K562 (cell line): ENCODE measurements around the gene RNF187. TPM values are rescaled to one million over a fixed set of nuclear protein-coding genes. Genes with fewer than 3 reads are reported as not detected.
A peak's percentile ranks its signal among the peaks of the same experiment; 100 is the strongest.

Experiments used
- BHLHE40 ChIP-seq: IDR thresholded peaks from 2 replicates; pipeline ENCODE4 v1.6.1; 2011; ENCODE audit warnings: low read length, improper control_type of control experiment
- CBX8 ChIP-seq: fragments of 200-600 bp; sonication (generic); IDR thresholded peaks from 2 replicates; pipeline ENCODE4 v1.6.1; 2012; ENCODE audit warnings: borderline replicate concordance, mixed run types, low read depth, mild to moderate bottlenecking, moderate library complexity, mixed read lengths, low read length, control low read depth, inconsistent platforms; ENCODE audit not compliant: poor library complexity, severe bottlenecking; ENCODE audit errors: extremely low read depth
- CTBP1 ChIP-seq: fragments of 450-650 bp; IDR thresholded peaks from 2 replicates; pipeline ENCODE4 v1.6.1; 2016; ENCODE audit warnings: borderline replicate concordance
- HCFC1 ChIP-seq: IDR thresholded peaks from 2 replicates; pipeline ENCODE4 v1.6.1; 2012; ENCODE audit warnings: low read depth, low read length, improper control_type of control experiment
- L3MBTL2 ChIP-seq: fragments of 450-650 bp; IDR thresholded peaks from 2 replicates; pipeline ENCODE4 v1.6.1; 2016; ENCODE audit warnings: mild to moderate bottlenecking, moderate library complexity
- MLLT1 ChIP-seq, 2 experiments: fragments of 450-650 bp; IDR thresholded peaks; 2 replicates each; pipeline ENCODE4 v1.6.1; 2016
- MTA3 ChIP-seq: fragments of 450-650 bp; formaldehyde crosslinking; IDR thresholded peaks from 2 replicates; pipeline ENCODE4 v1.6.1; 2017; ENCODE audit warnings: mild to moderate bottlenecking, borderline replicate concordance
- RFX5 ChIP-seq: IDR thresholded peaks from 2 replicates; pipeline ENCODE4 v1.6.1; 2011; ENCODE audit warnings: low read depth, mild to moderate bottlenecking, improper control_type of control experiment, low read length
- SREBF1 ChIP-seq: fragments of 150-350 bp; IDR thresholded peaks from 2 replicates; pipeline ENCODE4 v1.6.1; 2014; ENCODE audit warnings: antibody characterized with exemption, low read depth, low read length, borderline replicate concordance
- ZNF23 ChIP-seq: fragments of 250-450 bp; sonication (Bioruptor Pico); IDR thresholded peaks from 2 replicates; pipeline ENCODE4 v1.4.0; 2020; ENCODE audit warnings: mild to moderate bottlenecking
- polyA plus RNA-seq, 8 experiments: library from polyadenylated mRNA; depleted of rRNA in 4 of 8; stranded (reverse) in 5 of 8; unstranded in 3 of 8; fragments of >200 nt; fragmentation: Nextera tagmentation in 2 of 8; fragmentation: Illumina TruSeq in 1 of 8; extraction: Ambion mirVana in 2 of 8; extraction: Trizol in 1 of 8; gene quantifications; 2 replicates each; pipeline versions ENCODE4 v1.2.1 to v1.2.3, GENCODE V29; 2011 to 2014; ENCODE audit warnings: inconsistent platforms in 1 of 8, missing spikeins in 1 of 8
- total RNA-seq, 7 experiments: library from RNA; depleted of rRNA in 6 of 7; stranded (reverse); fragments of >200 nt in 6 of 7; fragmentation: Illumina TruSeq in 2 of 7; extraction: Trizol in 2 of 7; gene quantifications; 2 replicates each; pipeline versions ENCODE4 v1.2.1 to v1.2.3, GENCODE V29; 2011 to 2021; ENCODE audit warnings: low replicate concordance in 1 of 7
- TF ChIP-seq, protein P1 (sequence below): fragments of 200-600 bp; sonication (generic); IDR thresholded peaks from one replicate; pipeline ENCODE4 v1.6.1; 2012; ENCODE audit warnings: mild to moderate bottlenecking, low read depth, low read length, inconsistent platforms
- TF ChIP-seq, protein P2 (sequence below): fragments of 250-450 bp; sonication (Bioruptor Pico); IDR thresholded peaks from 2 replicates; pipeline ENCODE4 v1.5.0; 2021; ENCODE audit warnings: mild to moderate bottlenecking, borderline replicate concordance

Gene RNF187
- total and polyA plus RNA-seq, 9 of the 15 experiments (the other 6 are each of a cell fraction or from before 2014, with no cell fraction given), result 2.3 to 119 (median 41.9) TPM

GRCh38 chr1:228487336-228488124 is at the start of gene RNF187 (continued):
- TF ChIP-seq MTA3 (no peak), RFX5 (no peak), BHLHE40 (no peak), CBX8 (no peak), SREBF1 (no peak), L3MBTL2 (no peak), CTBP1 (peak; percentile 78; the same call in 1 of the 2 replicates), ZNF23 (no peak), HCFC1 (no peak), MLLT1 (IDR thresholded peaks at IDR 0.05) (0 out of 4 replicates have a peak, but pooled peaks of 1 of the 2 experiments have one; percentile 41)
- TF ChIP-seq, protein P1, sequence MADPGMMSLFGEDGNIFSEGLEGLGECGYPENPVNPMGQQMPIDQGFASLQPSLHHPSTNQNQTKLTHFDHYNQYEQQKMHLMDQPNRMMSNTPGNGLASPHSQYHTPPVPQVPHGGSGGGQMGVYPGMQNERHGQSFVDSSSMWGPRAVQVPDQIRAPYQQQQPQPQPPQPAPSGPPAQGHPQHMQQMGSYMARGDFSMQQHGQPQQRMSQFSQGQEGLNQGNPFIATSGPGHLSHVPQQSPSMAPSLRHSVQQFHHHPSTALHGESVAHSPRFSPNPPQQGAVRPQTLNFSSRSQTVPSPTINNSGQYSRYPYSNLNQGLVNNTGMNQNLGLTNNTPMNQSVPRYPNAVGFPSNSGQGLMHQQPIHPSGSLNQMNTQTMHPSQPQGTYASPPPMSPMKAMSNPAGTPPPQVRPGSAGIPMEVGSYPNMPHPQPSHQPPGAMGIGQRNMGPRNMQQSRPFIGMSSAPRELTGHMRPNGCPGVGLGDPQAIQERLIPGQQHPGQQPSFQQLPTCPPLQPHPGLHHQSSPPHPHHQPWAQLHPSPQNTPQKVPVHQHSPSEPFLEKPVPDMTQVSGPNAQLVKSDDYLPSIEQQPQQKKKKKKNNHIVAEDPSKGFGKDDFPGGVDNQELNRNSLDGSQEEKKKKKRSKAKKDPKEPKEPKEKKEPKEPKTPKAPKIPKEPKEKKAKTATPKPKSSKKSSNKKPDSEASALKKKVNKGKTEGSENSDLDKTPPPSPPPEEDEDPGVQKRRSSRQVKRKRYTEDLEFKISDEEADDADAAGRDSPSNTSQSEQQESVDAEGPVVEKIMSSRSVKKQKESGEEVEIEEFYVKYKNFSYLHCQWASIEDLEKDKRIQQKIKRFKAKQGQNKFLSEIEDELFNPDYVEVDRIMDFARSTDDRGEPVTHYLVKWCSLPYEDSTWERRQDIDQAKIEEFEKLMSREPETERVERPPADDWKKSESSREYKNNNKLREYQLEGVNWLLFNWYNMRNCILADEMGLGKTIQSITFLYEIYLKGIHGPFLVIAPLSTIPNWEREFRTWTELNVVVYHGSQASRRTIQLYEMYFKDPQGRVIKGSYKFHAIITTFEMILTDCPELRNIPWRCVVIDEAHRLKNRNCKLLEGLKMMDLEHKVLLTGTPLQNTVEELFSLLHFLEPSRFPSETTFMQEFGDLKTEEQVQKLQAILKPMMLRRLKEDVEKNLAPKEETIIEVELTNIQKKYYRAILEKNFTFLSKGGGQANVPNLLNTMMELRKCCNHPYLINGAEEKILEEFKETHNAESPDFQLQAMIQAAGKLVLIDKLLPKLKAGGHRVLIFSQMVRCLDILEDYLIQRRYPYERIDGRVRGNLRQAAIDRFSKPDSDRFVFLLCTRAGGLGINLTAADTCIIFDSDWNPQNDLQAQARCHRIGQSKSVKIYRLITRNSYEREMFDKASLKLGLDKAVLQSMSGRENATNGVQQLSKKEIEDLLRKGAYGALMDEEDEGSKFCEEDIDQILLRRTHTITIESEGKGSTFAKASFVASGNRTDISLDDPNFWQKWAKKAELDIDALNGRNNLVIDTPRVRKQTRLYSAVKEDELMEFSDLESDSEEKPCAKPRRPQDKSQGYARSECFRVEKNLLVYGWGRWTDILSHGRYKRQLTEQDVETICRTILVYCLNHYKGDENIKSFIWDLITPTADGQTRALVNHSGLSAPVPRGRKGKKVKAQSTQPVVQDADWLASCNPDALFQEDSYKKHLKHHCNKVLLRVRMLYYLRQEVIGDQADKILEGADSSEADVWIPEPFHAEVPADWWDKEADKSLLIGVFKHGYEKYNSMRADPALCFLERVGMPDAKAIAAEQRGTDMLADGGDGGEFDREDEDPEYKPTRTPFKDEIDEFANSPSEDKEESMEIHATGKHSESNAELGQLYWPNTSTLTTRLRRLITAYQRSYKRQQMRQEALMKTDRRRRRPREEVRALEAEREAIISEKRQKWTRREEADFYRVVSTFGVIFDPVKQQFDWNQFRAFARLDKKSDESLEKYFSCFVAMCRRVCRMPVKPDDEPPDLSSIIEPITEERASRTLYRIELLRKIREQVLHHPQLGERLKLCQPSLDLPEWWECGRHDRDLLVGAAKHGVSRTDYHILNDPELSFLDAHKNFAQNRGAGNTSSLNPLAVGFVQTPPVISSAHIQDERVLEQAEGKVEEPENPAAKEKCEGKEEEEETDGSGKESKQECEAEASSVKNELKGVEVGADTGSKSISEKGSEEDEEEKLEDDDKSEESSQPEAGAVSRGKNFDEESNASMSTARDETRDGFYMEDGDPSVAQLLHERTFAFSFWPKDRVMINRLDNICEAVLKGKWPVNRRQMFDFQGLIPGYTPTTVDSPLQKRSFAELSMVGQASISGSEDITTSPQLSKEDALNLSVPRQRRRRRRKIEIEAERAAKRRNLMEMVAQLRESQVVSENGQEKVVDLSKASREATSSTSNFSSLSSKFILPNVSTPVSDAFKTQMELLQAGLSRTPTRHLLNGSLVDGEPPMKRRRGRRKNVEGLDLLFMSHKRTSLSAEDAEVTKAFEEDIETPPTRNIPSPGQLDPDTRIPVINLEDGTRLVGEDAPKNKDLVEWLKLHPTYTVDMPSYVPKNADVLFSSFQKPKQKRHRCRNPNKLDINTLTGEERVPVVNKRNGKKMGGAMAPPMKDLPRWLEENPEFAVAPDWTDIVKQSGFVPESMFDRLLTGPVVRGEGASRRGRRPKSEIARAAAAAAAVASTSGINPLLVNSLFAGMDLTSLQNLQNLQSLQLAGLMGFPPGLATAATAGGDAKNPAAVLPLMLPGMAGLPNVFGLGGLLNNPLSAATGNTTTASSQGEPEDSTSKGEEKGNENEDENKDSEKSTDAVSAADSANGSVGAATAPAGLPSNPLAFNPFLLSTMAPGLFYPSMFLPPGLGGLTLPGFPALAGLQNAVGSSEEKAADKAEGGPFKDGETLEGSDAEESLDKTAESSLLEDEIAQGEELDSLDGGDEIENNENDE, result no peak
- TF ChIP-seq, protein P2, sequence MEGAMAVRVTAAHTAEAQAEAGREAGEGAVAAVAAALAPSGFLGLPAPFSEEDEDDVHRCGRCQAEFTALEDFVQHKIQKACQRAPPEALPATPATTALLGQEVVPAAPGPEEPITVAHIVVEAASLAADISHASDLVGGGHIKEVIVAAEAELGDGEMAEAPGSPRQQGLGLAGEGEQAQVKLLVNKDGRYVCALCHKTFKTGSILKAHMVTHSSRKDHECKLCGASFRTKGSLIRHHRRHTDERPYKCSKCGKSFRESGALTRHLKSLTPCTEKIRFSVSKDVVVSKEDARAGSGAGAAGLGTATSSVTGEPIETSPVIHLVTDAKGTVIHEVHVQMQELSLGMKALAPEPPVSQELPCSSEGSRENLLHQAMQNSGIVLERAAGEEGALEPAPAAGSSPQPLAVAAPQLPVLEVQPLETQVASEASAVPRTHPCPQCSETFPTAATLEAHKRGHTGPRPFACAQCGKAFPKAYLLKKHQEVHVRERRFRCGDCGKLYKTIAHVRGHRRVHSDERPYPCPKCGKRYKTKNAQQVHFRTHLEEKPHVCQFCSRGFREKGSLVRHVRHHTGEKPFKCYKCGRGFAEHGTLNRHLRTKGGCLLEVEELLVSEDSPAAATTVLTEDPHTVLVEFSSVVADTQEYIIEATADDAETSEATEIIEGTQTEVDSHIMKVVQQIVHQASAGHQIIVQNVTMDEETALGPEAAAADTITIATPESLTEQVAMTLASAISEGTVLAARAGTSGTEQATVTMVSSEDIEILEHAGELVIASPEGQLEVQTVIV (CRISPR knock-in tag), result no peak
